ENCODE results near the gene DGKA.
"Not testable (repeated sequence)": the region's sequence is repeated elsewhere in the genome, so short reads cannot be mapped to it uniquely, and the experiment has no call there.

The DGKA gene

DNA sequence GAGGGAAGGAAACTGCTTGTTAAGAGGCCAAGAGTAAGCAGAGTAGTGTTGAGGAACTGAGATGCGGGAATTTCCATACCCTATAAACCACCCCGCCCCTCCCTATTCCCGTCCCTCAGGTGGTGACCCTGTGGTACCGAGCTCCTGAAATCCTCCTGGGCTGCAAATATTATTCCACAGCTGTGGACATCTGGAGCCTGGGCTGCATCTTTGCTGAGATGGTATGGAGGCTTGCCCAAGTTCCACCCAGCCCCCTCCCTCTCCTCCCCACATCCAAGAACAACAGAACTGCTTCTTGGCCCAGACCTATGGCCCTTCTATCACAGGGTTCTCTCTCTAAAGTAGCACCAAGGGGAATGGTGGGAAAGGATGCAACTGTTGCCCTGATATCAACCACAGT lies 38.4 kb downstream of the DGKA start:
- DNase-seq (ENCODE audit: low spot score) = no peak

DNA sequence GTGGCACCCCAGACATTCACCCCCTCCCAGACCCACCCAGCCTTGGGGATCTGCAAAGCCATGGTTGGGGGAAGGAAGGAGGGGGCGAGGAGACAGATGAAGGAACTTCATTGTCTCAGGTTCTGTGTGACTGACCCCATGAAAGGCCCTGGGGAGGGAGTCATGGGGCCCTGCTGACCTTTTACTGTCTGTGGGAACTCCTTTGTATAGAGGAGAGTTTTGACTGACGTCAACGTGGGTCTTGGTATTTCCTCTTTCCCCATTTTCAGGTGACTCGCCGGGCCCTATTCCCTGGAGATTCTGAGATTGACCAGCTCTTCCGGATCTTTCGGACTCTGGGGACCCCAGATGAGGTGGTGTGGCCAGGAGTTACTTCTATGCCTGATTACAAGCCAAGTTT lies 39.8 kb downstream of the DGKA start:
- DNase-seq (ENCODE audit: low spot score) = no peak

DNA sequence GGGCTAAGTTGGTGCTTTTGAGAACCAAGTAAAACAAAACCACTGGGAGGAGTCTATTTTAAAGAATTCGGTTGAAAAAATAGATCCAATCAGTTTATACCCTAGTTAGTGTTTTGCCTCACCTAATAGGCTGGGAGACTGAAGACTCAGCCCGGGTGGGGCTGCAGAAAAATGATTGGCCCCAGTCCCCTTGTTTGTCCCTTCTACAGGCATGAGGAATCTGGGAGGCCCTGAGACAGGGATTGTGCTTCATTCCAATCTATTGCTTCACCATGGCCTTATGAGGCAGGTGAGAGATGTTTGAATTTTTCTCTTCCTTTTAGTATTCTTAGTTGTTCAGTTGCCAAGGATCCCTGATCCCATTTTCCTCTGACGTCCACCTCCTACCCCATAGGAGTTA lies 41.1 kb downstream of the DGKA start:
- no peak for DNase-seq (ENCODE audit: low spot score)

DNA sequence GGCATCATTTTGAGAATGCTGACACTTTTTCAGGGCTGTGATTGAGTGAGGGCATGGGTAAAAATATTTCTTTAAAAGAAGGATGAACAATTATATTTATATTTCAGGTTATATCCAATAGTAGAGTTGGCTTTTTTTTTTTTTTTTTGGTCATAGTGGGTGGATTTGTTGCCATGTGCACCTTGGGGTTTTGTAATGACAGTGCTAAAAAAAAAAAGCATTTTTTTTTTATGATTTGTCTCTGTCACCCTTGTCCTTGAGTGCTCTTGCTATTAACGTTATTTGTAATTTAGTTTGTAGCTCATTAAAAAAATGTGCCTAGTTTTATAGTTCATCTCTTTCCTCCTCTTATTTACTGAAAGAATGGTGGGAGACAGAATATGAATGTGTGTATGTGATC lies 41.5 kb downstream of the DGKA start:
- DNase-seq (ENCODE audit: low spot score) = no peak

DNA sequence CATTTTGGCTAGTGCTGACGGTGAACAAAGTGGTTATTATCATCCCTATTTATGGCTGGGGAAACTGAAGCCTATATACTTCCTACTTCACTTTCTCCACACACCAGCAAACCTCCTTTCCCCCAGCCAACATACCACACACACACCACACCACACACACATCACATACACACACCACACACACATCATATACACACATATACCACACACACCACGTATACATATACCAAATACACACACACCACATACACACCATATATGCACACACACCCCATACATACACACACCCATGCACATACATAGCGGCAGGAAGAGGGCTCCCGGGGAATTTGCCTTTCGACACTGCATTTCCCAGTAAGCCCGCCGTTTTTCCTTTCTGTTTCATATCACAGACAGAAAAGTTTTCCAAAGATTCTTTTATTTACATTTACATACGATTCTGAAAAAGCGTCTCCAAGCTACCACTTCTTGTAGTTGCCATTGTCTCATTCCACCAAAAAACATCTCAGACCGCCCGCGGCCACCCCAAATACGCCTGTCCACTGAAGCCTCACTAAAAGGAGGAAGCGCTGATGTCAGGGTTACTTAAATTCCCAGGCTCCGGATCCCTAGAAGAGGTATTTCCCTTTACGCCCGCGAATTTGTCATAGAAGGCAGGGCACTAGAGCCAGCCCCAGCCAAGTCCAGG lies 42.1 kb downstream of the DGKA start:
- DNase-seq (ENCODE audit: low spot score) = no peak

DNA sequence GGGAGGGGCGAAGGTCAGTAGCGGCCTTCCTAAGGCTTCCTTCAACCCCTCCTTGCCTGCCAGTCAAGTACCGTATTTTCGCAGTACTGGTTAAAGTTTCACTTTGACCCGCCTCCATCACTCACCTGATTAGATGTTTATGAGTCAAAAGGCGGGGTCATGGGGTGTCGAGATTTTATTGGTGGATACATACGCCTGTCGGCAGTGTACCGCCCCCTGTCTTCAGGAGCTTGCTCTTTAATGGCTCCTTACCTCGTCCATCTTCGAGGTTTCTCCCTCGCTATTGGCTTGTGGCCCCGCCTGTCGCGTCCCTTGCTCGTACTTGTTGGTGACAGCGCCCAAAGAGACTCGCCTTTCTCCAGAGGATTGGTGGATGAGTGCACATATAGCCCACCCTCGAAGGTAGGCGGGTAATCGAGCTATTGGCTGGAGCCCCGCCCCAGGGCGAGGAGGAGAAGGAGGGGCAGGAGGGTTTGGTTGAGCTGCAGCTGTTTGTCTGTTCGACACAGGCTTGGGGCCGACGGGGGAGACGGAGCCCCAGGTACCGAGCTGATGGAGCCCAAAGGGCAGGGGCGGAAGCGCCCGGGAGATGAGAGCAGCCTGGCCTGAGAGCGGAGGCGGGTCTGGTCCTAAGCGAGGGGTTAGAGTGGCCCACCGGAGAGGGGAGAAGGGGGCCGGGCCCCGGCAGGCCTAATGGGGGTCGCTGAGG lies 42.8 kb downstream of the DGKA start, which contains the start of gene RAB5B:
Gene RAB5B, plus strand, starts transcription at position 480 of the 709 bp plus-strand sequence. CDS start 12,883 bp downstream, outside the sequence.
- peak; percentile 100 for DNase-seq (ENCODE audit: low spot score)

DNA sequence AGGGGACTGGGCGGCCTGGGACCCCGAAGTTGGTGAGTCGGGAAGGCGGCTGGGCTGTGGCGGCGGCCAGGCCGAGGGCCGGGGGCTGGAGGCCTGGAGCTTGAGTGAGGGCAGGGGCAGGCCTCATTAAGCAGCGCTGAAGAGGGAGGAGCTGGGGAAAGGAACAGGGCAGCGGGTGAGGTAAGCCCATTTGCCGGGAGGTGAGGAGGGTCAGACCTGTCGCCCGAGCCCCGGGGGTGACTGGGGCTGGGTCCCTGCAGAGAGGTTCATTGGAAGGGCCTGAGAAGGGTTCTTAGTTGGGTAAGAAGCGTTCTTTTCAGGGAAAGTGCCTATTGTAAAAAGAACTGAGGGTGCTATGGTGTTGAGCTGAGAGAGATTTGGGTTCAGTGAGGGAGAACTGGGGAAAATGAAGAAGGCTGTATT lies 43.4 kb downstream of the DGKA start:
- no peak for DNase-seq (ENCODE audit: low spot score)

DNA sequence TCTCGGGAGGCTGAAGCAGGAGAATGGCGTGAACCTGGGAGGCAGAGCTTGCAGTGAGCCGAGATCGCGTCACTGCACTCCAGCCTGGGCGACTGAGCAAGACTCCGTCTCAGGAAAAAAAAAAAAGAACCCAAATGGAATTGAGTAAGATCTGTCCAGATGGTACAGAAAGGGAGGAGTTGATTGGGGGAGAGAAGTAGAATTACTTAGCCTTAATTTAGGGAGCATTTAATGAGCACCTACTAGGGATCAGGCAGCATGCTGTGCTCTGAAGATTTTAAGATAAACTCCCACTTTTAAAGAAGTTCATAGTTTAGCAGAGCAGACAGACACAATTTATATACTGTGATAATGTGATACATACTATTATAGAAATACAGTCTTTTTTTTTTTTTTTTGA lies 47.4 kb downstream of the DGKA start:
- no peak for DNase-seq (ENCODE audit: low spot score)

DNA sequence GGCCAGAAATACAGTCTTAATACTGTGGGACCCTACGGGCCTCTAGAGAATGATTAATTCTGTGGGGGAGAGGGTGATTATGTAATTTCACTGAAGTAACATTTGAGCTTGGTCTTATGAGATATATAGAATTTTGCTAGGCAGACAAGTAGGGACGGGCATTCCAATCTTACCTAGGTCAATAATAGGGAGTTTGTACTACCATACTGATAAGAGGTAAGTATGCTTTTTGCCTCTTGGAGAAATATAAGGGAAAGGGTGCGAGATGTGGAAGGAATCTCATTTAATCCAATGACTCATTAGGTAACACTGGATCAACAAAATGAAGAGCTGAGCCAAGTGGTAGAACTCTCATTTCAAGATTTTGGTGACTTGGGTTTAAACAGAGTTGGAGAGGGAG lies 48.1 kb downstream of the DGKA start:
- DNase-seq (ENCODE audit: low spot score) = no peak

DNA sequence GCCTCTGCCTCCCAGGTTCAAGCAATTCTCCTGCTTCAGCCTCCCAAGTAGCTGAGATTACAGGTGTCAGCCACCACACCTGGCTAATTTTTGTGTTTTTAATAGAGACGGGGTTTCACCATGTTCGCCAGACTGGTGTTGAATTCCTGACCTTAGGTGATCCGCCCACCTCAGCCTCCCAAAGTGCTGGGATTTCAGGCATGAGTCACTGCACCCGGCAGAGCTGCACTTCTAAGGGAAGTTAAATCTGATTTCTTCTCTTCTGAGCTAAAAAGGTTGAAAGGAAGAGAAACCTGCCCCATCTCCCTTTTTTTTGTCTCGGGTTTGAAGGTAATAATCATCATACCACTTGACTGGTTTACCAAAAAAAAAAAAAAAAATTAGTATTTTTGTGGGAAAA lies 50.9 kb downstream of the DGKA start:
- DNase-seq (ENCODE audit: low spot score) = not testable (repeated sequence)

DNA sequence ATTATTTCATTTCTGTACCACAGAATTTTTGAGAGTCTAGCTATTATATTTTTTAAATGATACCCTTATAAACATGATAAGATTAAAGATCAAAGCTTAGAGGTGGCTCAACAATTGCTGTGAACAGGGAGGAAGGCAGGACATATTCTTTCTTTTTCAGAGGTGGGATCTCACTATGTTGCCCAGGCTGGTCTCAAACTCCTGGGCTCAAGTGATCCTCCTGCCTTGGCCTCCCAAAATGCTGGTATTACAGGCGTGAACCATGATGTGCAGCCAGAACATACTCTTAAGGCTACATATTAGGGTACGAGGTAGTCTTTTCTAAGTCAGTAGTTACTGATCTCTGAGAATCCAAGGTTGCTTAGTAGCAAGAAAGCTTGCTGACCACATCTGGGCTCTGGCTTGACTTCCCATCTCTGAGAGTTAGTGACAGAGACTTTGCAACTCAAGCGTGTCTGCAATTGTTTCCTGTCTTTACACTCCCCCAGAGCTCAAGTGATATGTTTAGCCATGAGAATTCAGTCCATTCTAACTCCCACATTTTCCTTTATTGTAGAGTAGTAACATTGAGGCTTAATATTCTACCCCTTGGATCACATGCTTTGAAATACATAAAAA lies 51.5 kb downstream of the DGKA start:
- DNase-seq (ENCODE audit: low spot score) = no peak

DNA sequence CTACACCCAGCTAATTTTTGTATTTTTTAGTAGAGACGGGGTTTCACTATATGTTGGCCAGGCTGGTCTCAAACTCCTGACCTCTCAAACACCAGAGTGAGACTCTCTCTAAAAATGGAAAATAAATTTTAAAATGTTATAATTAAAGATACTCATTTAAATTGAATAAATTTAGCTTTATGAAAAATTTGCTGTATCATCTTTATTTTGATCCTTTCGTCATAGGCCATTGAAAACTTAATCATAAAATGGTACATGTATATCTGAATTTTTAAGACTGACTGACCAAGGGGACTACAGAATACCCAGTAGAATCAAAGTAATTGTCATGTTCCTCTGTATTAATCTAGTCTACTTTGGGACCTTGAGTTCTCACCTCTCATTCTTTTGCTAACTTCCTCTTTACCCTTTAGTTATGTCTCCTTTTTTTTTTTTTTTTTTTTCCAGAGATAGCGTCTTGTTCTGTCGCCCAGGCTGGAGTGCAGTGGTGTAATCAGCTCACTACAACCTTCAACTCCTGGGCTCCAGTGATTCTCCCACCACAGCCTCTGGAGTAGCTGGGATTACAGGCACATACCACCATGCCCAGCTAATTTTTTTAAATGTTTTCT lies 52.4 kb downstream of the DGKA start:
- DNase-seq (ENCODE audit: low spot score) = no peak

DNA sequence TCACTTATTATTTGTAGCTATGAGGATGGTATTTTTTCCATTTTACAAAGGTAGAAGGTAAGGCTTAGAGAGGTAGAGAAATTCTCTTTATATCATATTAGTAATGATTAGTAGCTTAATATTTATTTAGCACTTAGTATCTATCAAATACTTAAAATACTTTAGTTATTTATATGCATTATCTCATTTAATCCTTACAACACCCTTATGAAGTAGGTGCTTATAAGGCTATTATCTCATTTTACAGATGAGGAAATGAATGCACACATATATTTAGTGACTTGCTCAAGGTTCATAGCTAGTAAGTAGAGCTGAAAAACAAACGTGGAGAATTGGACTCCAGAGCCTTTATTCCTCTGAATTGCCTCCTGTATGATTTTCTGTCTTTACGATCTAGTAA lies 53.9 kb downstream of the DGKA start:
- no peak for DNase-seq (ENCODE audit: low spot score)

DNA sequence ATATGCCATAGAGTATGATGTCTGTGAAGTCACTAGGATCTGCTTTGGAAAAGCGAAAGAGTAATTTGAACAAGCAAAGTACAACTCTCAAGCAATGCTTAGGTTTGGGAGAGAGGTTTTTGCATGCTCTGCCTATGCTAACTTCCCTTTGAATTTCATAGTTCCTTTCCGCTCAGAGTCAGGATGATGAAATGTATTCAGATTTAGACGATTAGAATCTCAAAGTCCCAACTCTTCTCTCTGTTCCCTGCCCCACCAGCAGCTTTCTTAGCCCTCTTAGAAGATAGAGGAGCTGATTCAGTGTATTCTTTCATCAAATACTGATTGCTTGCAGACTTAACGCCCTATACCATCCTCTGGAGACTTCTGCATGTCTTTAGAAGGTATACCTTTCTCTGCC lies 54.4 kb downstream of the DGKA start:
- no peak for DNase-seq (ENCODE audit: low spot score)

DNA sequence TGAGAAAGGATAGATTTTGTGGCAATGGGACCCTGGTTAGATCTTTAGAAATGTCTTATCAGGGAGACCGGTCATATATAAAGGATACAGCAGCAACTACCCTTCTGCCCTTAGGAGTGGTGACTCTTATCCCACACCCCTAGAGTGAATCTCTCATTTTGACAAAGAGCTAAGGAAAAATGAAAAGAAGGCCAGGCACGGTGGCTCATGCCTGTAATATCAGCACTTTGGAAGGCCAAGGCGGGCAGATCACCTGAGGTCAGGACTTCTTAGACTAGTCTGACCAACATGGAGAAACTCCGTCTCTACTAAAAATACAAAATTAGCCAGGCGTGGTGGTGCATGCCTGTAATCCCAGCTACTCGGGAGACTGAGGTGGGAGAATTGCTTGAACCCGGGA lies 55.0 kb downstream of the DGKA start:
- DNase-seq (ENCODE audit: low spot score) = not testable (repeated sequence)

DNA sequence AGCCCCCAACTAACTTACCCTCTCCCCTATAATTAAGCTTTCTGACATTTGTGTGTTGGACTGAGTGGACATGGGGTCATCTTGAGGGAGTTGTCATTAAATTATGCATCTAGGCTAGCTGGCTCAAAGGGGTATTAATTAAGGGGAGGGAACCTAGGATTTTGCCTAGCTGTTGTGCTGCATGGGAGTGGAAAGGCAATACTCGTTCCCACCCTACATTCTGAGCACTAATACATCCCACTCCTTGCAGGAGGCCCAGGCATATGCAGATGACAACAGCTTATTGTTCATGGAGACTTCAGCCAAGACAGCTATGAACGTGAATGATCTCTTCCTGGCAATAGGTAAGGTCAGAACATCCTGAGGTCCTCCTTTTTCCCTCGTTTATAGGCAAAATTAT lies 60.1 kb downstream of the DGKA start:
- no peak for DNase-seq (ENCODE audit: low spot score)

DNA sequence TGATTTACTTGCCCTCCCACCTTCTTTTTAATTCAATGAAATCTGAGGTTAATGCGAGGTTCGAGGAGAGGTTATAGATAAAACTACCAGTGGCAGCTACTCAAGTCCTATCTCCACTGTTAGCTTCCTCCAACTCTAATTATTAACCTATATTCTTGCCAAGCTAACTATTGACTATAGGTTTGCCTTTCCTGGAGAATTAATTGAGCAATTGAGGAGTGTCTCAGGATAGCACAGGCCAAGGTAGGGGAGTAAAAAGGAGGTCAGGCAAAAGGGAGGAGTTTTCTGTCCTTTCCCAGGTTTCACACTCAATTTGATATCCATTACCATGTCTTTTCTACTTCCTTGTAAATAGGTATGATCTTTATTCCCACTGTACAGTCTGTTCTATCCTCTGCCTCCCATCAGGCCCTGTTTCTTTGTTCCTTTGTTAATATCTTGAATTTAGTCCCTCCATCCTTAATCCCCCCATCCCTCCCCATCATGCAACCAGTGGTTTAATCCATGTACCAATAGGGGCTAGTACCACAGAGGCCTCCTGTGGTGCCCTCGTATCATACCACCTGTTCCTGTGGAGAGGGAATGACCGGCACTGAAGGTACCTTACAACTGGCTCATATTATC lies 62.4 kb downstream of the DGKA start:
- no peak for DNase-seq (ENCODE audit: low spot score)

DNA sequence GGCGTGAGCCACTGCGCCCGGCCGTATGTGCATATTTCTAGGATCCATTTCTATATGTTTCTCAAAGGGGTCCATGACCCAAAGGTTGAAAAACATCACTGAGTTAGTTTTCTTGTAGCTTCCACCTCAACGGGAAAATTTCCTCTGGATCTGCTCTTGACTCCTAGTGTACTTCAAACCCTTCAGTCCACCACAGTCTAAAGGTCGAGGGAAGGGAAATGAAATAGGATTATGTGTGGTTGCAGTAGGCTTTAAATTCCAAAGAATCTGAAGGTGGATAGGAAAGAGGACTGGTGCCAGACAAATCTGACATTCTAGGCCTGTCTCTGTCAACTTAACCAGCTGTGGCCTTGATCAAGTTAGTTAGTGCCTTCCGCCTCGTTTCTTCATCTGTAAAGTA lies 64.4 kb downstream of the DGKA start:
- DNase-seq (ENCODE audit: low spot score) = no peak

DNA sequence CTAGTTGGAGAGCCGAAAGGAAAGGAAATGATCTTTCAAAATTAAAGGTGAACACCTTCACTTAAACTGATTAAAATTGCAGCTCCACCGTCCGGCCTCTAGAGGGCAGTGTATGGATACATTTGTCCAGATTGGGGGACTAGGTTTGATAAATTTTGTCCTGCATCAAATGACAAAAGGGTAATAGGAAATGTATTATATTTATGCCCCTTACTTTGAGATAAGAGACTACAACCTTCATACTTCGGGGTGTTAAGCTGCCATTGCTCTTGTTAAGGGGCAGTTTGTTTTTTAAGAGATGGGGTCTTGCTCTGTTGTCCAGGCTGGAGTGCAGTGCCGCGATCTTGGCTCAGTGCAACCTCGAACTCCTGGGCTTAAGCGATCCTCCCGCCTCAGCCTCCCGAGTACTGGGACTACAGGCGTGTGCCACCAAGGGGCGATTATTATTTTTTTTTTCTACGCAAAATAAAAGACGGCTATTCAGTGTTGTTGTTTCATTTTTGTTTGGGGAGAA lies 65.3 kb downstream of the DGKA start:
- DNase-seq (ENCODE audit: low spot score) = no peak

DNA sequence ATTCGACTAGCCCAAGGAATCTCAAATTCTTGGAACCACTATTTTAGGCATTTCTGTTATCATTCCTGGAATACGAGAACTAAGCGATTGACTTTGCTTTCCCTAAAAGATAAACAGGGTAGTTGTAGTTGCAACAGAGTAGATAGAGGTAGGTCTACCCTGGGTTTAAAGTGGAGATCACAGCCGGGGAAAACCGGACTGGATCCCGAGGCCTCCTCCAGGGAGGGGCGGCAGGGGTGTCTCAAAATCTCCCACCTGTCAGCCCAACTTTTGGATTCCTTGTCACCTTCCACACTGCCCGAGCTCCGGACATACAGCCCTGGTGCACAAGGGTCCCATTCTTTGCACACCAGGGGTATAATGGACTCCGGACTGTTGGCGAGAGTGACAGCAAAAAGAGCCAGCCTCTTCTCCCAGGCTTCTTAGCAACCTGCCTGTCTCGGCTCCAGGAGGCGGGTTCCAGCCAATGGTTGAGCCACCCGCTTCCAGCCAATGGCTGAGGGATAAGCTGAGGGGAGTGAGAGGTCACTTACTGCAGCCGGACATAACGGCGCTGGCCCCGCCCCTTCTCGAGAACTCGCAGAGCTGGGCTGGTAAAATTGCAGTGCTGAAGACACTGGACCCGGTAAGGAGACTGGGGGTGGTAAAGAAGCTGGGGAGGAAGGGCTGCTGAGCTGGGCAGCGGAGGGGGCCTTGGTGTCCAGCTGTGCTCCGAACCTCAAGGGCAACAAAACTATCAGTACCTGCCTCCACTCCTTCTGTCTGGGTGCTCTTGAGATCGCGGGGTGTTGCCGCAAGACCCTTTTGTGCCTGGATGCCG lies 66.0 kb downstream of the DGKA start, which contains the start of gene SUOX:
Gene SUOX, plus strand, starts transcription at position 562 of the 820 bp plus-strand sequence. CDS start 4,946 bp downstream, outside the sequence.
- peak; percentile 97 for DNase-seq (ENCODE audit: low spot score)

DNA sequence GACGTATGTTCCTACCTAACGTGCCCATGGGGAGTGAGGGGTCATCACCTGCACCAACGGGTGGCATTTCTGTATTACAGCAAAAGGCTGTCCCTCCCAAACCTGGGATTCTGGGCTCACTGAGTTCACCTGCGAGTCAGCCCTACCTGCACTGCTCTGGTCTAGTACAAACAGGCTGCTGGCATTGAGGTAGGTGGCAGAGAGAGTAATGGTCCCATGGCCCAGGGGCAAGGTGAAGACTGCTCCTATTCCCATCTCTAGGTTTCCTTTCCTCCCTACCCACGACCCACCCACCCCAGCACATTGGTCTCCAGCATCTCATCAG lies 66.5 kb downstream of the DGKA start:
- no peak for DNase-seq (ENCODE audit: low spot score)
